BLaER1 treated with 17β-estradiol and CSF1 and Interleukin-3, amounts not matched to agents 10 nM and 100 nM (cell line): ENCODE measurements around the gene GDF10.

Experiments
- H3K27ac ChIP-seq, 11 experiments: shearing (Covaris generic); formaldehyde crosslinking; 2 replicates each; pipeline ENCODE4 v1.8.1; 2022
- H3K27me3 ChIP-seq, 11 experiments: shearing (Covaris generic); formaldehyde crosslinking; 2 replicates each; pipeline ENCODE4 v1.8.1; 2022
- H3K36me3 ChIP-seq, 11 experiments: shearing (Covaris generic); formaldehyde crosslinking; 2 replicates each; pipeline ENCODE4 v1.8.1; 2022
- H3K4me1 ChIP-seq, 10 experiments: shearing (Covaris generic); formaldehyde crosslinking; 2 replicates each; pipeline ENCODE4 v1.8.1; 2022
- H3K4me2 ChIP-seq, 11 experiments: shearing (Covaris generic); formaldehyde crosslinking; 2 replicates each; pipeline ENCODE4 v1.8.1; 2022
- H3K4me3 ChIP-seq, 10 experiments: shearing (Covaris generic); formaldehyde crosslinking; 2 replicates each; pipeline ENCODE4 v1.8.1; 2022
- H3K9ac ChIP-seq, 11 experiments: shearing (Covaris generic); formaldehyde crosslinking; 2 replicates each; pipeline ENCODE4 v1.8.1; 2022
- H3K9me3 ChIP-seq, 11 experiments: shearing (Covaris generic); formaldehyde crosslinking; replicated peaks in 1 of 11; 2 replicates each; pipeline ENCODE4 v1.8.1; 2022
- H4K20me1 ChIP-seq, 11 experiments: shearing (Covaris generic); formaldehyde crosslinking; 2 replicates each; pipeline ENCODE4 v1.8.1; 2022
- Cebpa-rat ChIP-seq, 11 experiments: shearing (Covaris generic); IDR thresholded peaks; 2 replicates each; pipeline ENCODE4 v1.8.1; 2022

The GDF10 gene

GRCh38 chr10:47361293-47361692 is 61.3 kb downstream of the GDF10 start:
- H3K36me3 ChIP-seq = no peaks in the 10 kb centered on the region
- no peak for TF ChIP-seq Cebpa-rat (IDR thresholded peaks at IDR 0.05)
- H4K20me1 ChIP-seq = no peaks in the 10 kb centered on the region; a peak in 1 of 22 replicates
- H3K9ac ChIP-seq = no peak overlapping the region
- no peaks in the 10 kb centered on the region for H3K9me3 ChIP-seq
- H3K27ac ChIP-seq = no peak overlapping the region
- H3K4me3 ChIP-seq = no peak overlapping the region
- no peaks in the 10 kb centered on the region for H3K27me3 ChIP-seq
- no peak overlapping the region for H3K4me2 ChIP-seq
- peaks cover 0 to 10% (median 7%) of the 10 kb centered on the region in 10 experiments; a peak in 10 of 20 replicates for H3K4me1 ChIP-seq

DNA sequence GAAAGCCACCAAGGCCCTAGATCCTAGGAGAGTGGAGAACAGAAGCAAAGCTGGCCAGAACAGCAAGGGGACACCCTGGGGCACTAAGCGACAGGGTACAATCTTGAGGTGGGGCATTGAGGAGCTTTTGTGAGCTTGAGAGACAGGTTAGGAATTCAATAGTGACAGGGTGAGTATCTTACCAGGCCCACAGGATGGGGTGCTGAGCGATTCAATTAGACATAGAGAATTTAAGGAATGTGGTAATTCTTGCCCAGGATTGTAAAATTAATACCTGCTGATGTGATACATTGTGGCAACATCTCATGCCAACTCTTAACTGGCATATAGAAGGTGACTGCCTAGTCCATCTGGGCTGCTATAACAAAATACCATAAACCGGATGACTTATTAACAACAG is 62.2 kb downstream of the GDF10 start:
- Histone ChIP-seq H3K4me3 (no peak overlapping the region), H3K36me3 (no peaks in the 10 kb centered on the region), H3K9me3 (no peaks in the 10 kb centered on the region), H3K4me1 (peaks cover 0 to 10% (median 7%) of the 10 kb centered on the region in 10 experiments; a peak in 10 of 20 replicates), H3K4me2 (no peak overlapping the region), H4K20me1 (no peaks in the 10 kb centered on the region; a peak in 1 of 22 replicates), H3K27ac (no peak overlapping the region), H3K27me3 (no peaks in the 10 kb centered on the region), H3K9ac (no peak overlapping the region)
- TF ChIP-seq Cebpa-rat (IDR thresholded peaks at IDR 0.05) = no peak
